HG03575 (cell line): ENCODE data around the gene GPD1L.
"Not testable (repeated sequence)": the region's sequence is repeated elsewhere in the genome, so short reads cannot be mapped to it uniquely, and the experiment has no call there.

Experiments
- ATAC-seq: cut with Tn5 transposase; IDR thresholded peaks from one replicate; pipeline ENCODE4 v1.9.1; 2021; ENCODE audit not compliant: unreplicated experiment, insufficient number of reproducible peaks, low FRiP score; ENCODE audit errors: extremely low read depth

The GPD1L gene

GRCh38 chr3:32106132-32106928, at the start of gene GPD1L:
GPD1L (plus strand) TSS chr3:32106620; CDS start chr3:32106712, 92 bp downstream.
- ATAC-seq: peak; percentile 95

- ATAC-seq: not testable (repeated sequence)
Measured at GRCh38 chr3:32058465-32058864, 48.0 kb upstream of the GPD1L start.

- no peak for ATAC-seq
Measured at GRCh38 chr3:32062950-32063582, 43.4 kb upstream of the GPD1L start.

GRCh38 chr3:32066686-32067085, 39.7 kb upstream of the GPD1L start:
- no peak for ATAC-seq

GRCh38 chr3:32074194-32074593, 32.2 kb upstream of the GPD1L start:
- ATAC-seq: not testable (repeated sequence)

- ATAC-seq: no peak
Measured at GRCh38 chr3:32076566-32076965, 29.9 kb upstream of the GPD1L start.

- no peak for ATAC-seq
Measured at GRCh38 chr3:32077260-32078084, 28.9 kb upstream of the GPD1L start.

- no peak for ATAC-seq
Measured at GRCh38 chr3:32078085-32078634, 28.3 kb upstream of the GPD1L start.

- no peak for ATAC-seq
Measured at GRCh38 chr3:32078864-32079263, 27.6 kb upstream of the GPD1L start.

GRCh38 chr3:32082721-32083120, 23.7 kb upstream of the GPD1L start:
- ATAC-seq: no peak

- ATAC-seq: no peak
Measured at GRCh38 chr3:32083702-32084270, 22.6 kb upstream of the GPD1L start.

GRCh38 chr3:32084870-32085269, 21.6 kb upstream of the GPD1L start:
- ATAC-seq: no peak

- ATAC-seq: no peak
Measured at GRCh38 chr3:32086464-32086863, 20.0 kb upstream of the GPD1L start.

GRCh38 chr3:32089476-32089875, 16.9 kb upstream of the GPD1L start:
- no peak for ATAC-seq

GRCh38 chr3:32093204-32093603, 13.2 kb upstream of the GPD1L start:
- no peak for ATAC-seq

- no peak for ATAC-seq
Measured at GRCh38 chr3:32095431-32095830, 11.0 kb upstream of the GPD1L start.

- ATAC-seq: no peak
Measured at GRCh38 chr3:32097768-32098167, 8.7 kb upstream of the GPD1L start.

GRCh38 chr3:32098528-32098927, 7.9 kb upstream of the GPD1L start:
- ATAC-seq: no peak

GRCh38 chr3:32100465-32100864, 6.0 kb upstream of the GPD1L start:
- no peak for ATAC-seq
